ENCODE measurements around the gene IPPK.
"Not testable (repeated sequence)": the region's sequence is repeated elsewhere in the genome, so short reads cannot be mapped to it uniquely, and the experiment has no call there.

IPPK gene

DNA sequence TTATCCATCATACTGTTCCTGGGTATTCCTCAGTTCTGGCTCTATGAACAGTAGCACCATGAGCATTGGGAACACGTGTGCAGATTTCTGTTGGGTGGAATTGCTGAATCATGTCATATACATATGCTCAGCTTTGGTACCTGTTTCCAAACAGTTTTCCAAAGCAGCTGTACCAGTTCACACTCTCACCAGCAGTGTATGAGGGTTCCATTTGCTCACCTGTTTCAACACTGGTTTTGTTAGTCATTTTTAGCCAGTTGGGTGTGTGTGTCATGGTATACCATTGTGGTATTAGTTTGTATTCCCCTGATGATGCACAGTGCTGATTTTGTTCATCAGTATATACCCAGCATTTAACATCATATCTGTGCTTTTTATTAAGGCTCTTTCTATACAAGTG, 77.4 kb downstream of the IPPK start:
- DNase-seq: no peak

DNA sequence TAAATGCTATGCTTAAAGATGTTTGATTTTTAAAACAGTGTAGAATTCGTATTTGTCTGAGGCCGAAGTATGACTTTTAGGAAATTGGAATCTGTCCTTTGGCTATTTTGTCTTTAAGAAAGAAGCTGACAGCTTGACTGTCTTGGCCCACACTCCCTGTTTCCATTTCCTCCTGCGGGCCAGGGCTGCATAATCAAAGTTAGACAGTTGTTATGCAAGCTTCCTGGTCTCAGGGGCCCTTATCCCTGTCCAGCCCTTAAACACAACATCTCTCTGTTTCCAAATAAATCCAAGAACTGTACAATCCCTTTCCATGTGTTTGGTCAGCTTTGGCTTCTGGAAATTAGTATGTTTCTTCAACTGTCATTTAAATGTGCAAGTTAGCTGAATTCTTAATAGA, 79.6 kb downstream of the IPPK start:
- no peak for DNase-seq

DNA sequence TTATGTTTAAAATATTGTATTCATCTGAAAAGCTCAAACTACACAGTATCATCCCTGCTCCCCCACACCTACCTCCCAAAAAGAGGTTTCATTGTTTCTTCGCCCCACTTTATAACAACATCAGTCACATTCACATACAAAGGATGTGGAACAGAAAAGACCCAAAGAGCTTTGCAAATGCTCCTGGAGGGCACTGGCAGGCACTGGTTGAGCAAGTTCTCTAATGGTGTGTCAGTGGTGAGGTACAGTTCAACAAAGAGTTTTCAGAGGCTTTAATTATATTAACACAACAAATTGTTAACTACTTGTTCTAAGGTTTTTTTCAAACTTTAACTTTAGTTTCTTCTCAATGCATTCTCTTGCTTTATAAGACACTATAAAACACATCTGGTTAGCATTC, 80.0 kb downstream of the IPPK start:
- DNase-seq: no peak

DNA sequence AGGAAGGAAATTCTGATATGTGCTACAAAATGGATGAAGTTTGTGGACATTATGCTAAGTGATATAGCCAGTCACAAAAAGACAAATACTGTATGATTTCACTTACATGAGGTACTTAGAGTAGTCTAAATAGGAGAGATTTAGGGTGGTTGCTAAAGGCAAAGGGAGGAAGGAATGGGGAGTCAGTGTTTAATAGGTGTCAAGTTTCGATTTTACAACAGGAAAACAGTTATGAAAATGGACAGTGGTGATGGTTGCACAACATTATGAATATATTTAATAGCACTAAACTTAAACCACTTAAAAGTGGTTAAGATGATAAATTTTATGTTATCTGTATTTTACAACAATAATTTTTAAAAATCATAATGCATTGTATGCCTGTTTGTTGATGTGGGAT, 93.8 kb downstream of the IPPK start:
- no peak for DNase-seq

DNA sequence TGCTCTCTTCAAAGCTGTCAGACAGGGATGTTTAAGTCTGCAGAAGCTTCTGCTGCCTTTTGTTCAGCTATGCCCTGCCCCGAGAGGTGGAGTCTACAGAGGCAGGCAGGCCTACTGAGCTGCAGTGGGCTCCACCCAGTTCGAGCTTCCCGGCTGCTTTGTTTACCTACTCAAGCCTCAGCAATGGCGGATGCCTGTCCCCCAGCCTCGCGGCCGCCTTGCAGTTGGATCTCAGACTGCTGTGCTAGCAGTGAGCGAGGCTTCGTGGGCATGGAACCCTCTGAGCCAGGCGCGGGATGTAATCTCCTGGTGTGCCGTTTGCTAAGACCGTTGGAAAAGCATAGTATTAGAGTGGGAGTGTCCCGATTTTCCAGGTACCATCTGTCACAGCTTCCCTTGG, 96.3 kb downstream of the IPPK start:
- DNase-seq: not testable (repeated sequence)

DNA sequence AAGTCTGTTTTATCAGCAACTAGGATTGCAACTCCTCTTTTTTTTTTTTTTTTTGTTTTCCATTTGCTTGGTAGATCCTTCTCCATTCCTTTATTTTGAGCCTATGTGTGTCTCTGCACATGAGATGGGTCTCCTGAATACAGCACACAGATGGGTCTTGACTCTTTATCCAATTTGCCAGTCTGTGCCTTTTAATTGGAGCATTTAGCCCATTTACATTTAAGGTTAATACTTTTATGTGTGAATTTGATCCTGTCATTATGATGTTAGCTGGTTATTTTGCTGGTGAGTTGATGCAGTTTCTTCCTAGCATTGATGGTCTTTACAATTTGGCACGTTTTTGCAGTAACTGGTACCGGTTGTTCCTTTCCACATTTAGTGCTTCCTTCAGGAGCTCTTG, 98.1 kb downstream of the IPPK start:
- DNase-seq: not testable (repeated sequence)

DNA sequence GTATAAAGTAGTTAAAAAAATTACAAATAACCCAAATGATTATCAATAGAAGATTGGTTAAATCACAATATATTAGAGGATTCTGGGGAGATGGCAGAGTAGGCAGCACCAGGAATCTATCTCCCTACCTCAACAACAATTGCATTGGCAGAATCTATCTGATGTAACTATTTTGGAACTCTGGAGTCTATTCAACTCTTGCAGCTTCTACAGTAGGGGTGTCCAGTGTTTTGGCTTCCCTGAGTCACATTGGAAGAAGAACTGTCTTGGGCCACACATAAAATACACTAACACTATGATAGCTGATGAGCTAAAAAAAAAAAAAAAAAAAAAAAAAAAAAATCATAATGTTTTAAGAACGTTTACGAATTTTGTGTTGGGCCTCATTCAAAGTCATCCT, 104.9 kb downstream of the IPPK start:
- DNase-seq: no peak

DNA sequence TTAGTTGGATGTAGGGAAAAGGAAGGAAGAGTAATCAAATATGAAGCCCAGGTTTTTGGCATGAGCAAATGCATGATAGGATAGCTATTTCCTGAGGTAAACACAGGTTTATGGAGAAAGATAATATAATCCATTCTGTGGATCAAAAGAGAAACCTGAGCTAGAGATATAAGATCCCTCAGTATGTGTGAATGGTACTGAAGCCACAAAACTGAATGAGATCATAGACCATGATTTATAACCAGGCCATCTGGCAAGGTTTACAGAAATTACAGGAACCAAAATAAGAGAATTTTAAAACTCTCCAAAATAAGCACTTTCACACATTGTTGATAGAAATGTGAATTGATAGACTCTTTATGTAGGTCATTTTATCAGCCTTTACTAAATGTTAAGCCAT, 105.4 kb downstream of the IPPK start:
- no peak for DNase-seq

Measured in effector CD4-positive, alpha-beta T cell (primary cell).